Endothelial cell of umbilical vein (primary cell): ENCODE results near the gene ARNT2. TPM values are rescaled to one million over a fixed set of nuclear protein-coding genes. Genes with fewer than 3 reads are reported as not detected.

ENCODE experiments used
- BruUV-seq: library from RNA; stranded (reverse); fragments of 400-500 nt; replicated peaks from 2 replicates; lab custom pipeline; 2021; lab: Mats Ljungman, UMichigan
- CTCF ChIA-PET: fragments of 300-600, 350-600 bp; sonication (Branson Sonifier 250); formaldehyde crosslinking; loops from one replicate; lab custom pipeline; 2021; ENCODE audit warnings: antibody characterized with exemption, inconsistent platforms; lab: Charles Lee
- POLR2A ChIA-PET: fragments of 300-600, 350-600 bp; sonication (Branson Sonifier 250); formaldehyde crosslinking; loops from one replicate; lab custom pipeline; 2021; ENCODE audit warnings: antibody characterized with exemption, inconsistent platforms; lab: Charles Lee
- DNase-seq: peaks from one replicate; pipeline ENCODE4 v3.0.0-alpha.2; 2011; ENCODE audit warnings: low read depth, low spot score
- FAIRE-seq: peaks from 2 replicates; lab custom pipeline; 2011; peaks lifted over from hg19 to GRCh38; lab: Jason Lieb, UNC
- H2AFZ ChIP-seq: 2 replicates; pipeline ENCODE4 v1.6.0; 2012; ENCODE audit warnings: low read depth, low read length, control low read depth, inconsistent platforms
- H3K27ac ChIP-seq: 2 replicates; pipeline ENCODE4 v1.5.1; 2011; ENCODE audit warnings: low read depth, mild to moderate bottlenecking, control low read depth, low read length, moderate library complexity; ENCODE audit not compliant: insufficient read depth
- H3K27me3 ChIP-seq, 2 experiments: 2 replicates each; pipeline versions ENCODE4 v1.6.0 to v1.6.1; 2011; ENCODE audit warnings: low read length in 2 of 2, mixed read lengths in 1 of 2; ENCODE audit not compliant: control insufficient read depth in 2 of 2, insufficient read depth in 2 of 2
- H3K36me3 ChIP-seq, 2 experiments: 2 replicates in 1 of 2; 3 replicates in 1 of 2; pipeline ENCODE4 v1.5.1; 2011; ENCODE audit warnings: low read length in 2 of 2, mild to moderate bottlenecking in 1 of 2, moderate library complexity in 1 of 2; ENCODE audit not compliant: control insufficient read depth in 2 of 2, insufficient read depth in 2 of 2; ENCODE audit errors: extremely low read depth in 1 of 2
- H3K4me1 ChIP-seq: 3 replicates; pipeline ENCODE4 v1.5.1; 2011; ENCODE audit warnings: mild to moderate bottlenecking, low read length; ENCODE audit not compliant: control insufficient read depth, insufficient read depth; ENCODE audit errors: extremely low read depth
- H3K4me2 ChIP-seq: 2 replicates; pipeline ENCODE4 v1.6.1; 2011; ENCODE audit warnings: low read length, control low read depth, mixed read lengths; ENCODE audit not compliant: insufficient read depth
- H3K4me3 ChIP-seq, 3 experiments: fragments of 200-600 bp in 1 of 3; sonication (generic), shearing (Covaris generic) in 1 of 3; replicated peaks in 1 of 3; 2 replicates each; pipeline ENCODE4 v1.5.1; 2011 to 2016; ENCODE audit warnings: control low read depth in 3 of 3, low read length in 3 of 3, mild to moderate bottlenecking in 2 of 3, inconsistent platforms in 1 of 3, low read depth in 1 of 3, moderate library complexity in 1 of 3; ENCODE audit not compliant: insufficient read depth in 1 of 3
- H3K79me2 ChIP-seq: 2 replicates; pipeline ENCODE4 v1.6.0; 2012; ENCODE audit warnings: low read length, inconsistent platforms; ENCODE audit not compliant: control insufficient read depth, insufficient read depth
- H3K9ac ChIP-seq: replicated peaks from 2 replicates; pipeline ENCODE3; 2011; ENCODE audit warnings: low read length, control low read depth; ENCODE audit not compliant: insufficient read depth; ENCODE audit errors: extremely low read depth
- H3K9me1 ChIP-seq: replicated peaks from 3 replicates; pipeline ENCODE4 v1.6.0; 2011; ENCODE audit warnings: mild to moderate bottlenecking, low read length; ENCODE audit not compliant: control insufficient read depth, insufficient read depth; ENCODE audit errors: extremely low read depth
- H3K9me3 ChIP-seq: replicated peaks from 2 replicates; pipeline ENCODE4 v1.5.1; 2012; ENCODE audit warnings: low read length, inconsistent platforms; ENCODE audit not compliant: control insufficient read depth, insufficient read depth
- H4K20me1 ChIP-seq: replicated peaks from 2 replicates; pipeline ENCODE3; 2011; ENCODE audit warnings: mild to moderate bottlenecking, low read length; ENCODE audit not compliant: control insufficient read depth, insufficient read depth; ENCODE audit errors: extremely low read depth
- CTCF ChIP-seq, 2 donors: IDR thresholded peaks; 1 replicate in 1 of 2; 2 replicates in 1 of 2; pipeline ENCODE4 v1.5.1; 2011; ENCODE audit warnings: low read length in 2 of 2, mild to moderate bottlenecking in 2 of 2, moderate library complexity in 2 of 2, control low read depth in 1 of 2, inconsistent platforms in 1 of 2, low read depth in 1 of 2; ENCODE audit not compliant: insufficient read depth in 1 of 2; ENCODE audit errors: extremely low read depth in 1 of 2
- EZH2 ChIP-seq: IDR thresholded peaks from 2 replicates; pipeline ENCODE4 v1.6.1; 2012; ENCODE audit warnings: borderline replicate concordance, low read depth, mild to moderate bottlenecking, moderate library complexity, low read length, inconsistent platforms; ENCODE audit not compliant: severe bottlenecking
- FOS ChIP-seq: IDR thresholded peaks from 2 replicates; pipeline ENCODE4 v1.6.1; 2011; ENCODE audit warnings: mild to moderate bottlenecking, low read length, moderate library complexity, borderline replicate concordance; ENCODE audit not compliant: insufficient read depth
- GATA2 ChIP-seq: IDR thresholded peaks from 2 replicates; pipeline ENCODE4 v1.7.0; 2011; ENCODE audit warnings: low read depth, mild to moderate bottlenecking, moderate library complexity, mixed read lengths, low read length; ENCODE audit not compliant: insufficient read length, insufficient read depth
- JUN ChIP-seq: IDR thresholded peaks from 2 replicates; pipeline ENCODE4 v1.6.1; 2011; ENCODE audit warnings: borderline replicate concordance, low read depth; ENCODE audit not compliant: insufficient read length, insufficient read depth
- MAX ChIP-seq: IDR thresholded peaks from 2 replicates; pipeline ENCODE4 v1.6.1; 2011; ENCODE audit not compliant: insufficient read depth, insufficient read length
- MYC ChIP-seq: IDR thresholded peaks from one replicate; pipeline ENCODE4 v1.6.1; 2011; ENCODE audit warnings: mild to moderate bottlenecking, low read depth, low read length
- POLR2A ChIP-seq: IDR thresholded peaks from 2 replicates; pipeline ENCODE4 v1.6.1; 2012; ENCODE audit warnings: low read depth, mild to moderate bottlenecking, control low read depth, low read length
- POLR2AphosphoS5 ChIP-seq: IDR thresholded peaks from 2 replicates; pipeline ENCODE4 v1.6.1; 2012; ENCODE audit warnings: low read depth, mild to moderate bottlenecking, control low read depth, low read length, moderate library complexity; ENCODE audit not compliant: insufficient read depth
- dilution Hi-C: fragments of 300-500 bp; cut with MboI; formaldehyde crosslinking; loops from one replicate; pipeline ENCODE4 v1.15.0; 2019; ENCODE audit warnings: low sequenced_read_pairs; ENCODE audit not compliant: extremely low pct_ligation_motif_present
- intact Hi-C: fragments of 100-400 bp; cut with micrococcal nuclease; formaldehyde crosslinking; loops from one replicate; pipeline ENCODE4 v1.10.0; 2022
- polyA plus RNA-seq, 4 experiments: library from polyadenylated mRNA; depleted of rRNA in 3 of 4; stranded (reverse) in 3 of 4; unstranded in 1 of 4; fragments of >200 nt; gene quantifications; 2 replicates each; pipeline versions ENCODE4 v1.2.1 to v1.2.3, GENCODE V29; 2011 to 2012; ENCODE audit warnings: missing spikeins in 1 of 4
- total RNA-seq: library from RNA; stranded (reverse); gene quantifications from 2 replicates; pipeline ENCODE4 v1.2.3, GENCODE V29; 2021

The ARNT2 gene
- total and polyA plus RNA-seq, 2 donors (not counting 3 experiments of a cell fraction or from before 2014, with no cell fraction given): 0.03 to 0.20 TPM

GRCh38 chr15:80456517-80457492 is 52.6 kb downstream of the ARNT2 start:
- dilution Hi-C loops (no loop called here), intact Hi-C loops (loop anchor here (1.0 kb wide), 3 partner anchors 110 to 806 kb away; partner anchors contain the start of gene CEMIP)
- H3K36me3 ChIP-seq: no peaks in the 10 kb centered on the region
- H3K79me2 ChIP-seq: no peaks in the 10 kb centered on the region
- H3K4me3 ChIP-seq: no peak overlapping the region
- H4K20me1 ChIP-seq: no peaks in the 10 kb centered on the region
- ChIA-PET CTCF (interaction anchor here (0.9 to 8.4 kb wide), 10 partner anchors 9 to 809 kb away, joined by 3 to 139 read pairs (median 4); partner anchors contain the start of gene CEMIP), POLR2A (no interaction called here)
- TF ChIP-seq CTCF (IDR thresholded peaks at IDR 0.05; ENCODE audit: extremely low read depth in 1 of 2, insufficient read depth in 1 of 2, low read depth in 1 of 2, low read length in 2 of 2) (no peak), EZH2 (no peak), GATA2 (no peak), MYC (no peak), POLR2AphosphoS5 (no peak), POLR2A (no peak), FOS (no peak), MAX (no peak), JUN (no peak)
- no peaks in the 10 kb centered on the region for H3K9me1 ChIP-seq
- peaks cover 0 to 3% of the 10 kb centered on the region in 2 experiments for H3K27me3 ChIP-seq
- no peak overlapping the region for H3K4me2 ChIP-seq
- H3K4me1 ChIP-seq: no peaks in the 10 kb centered on the region
- DNase-seq (no peak), FAIRE-seq (no peak)
- H2AFZ ChIP-seq: no peak overlapping the region
- H3K27ac ChIP-seq: no peak overlapping the region
- no peak overlapping the region for H3K9ac ChIP-seq
- BruUV-seq: no TSS peak
- no peaks in the 10 kb centered on the region for H3K9me3 ChIP-seq
